Measurements from ENCODE around the gene FAM3C. TPM values are rescaled to one million over a fixed set of nuclear protein-coding genes. Genes with fewer than 3 reads are reported as not detected.

Gene FAM3C
- total and polyA plus RNA-seq, 10 of the 15 experiments (the other 5 are each of a cell fraction or from before 2014, with no cell fraction given), result 11.0 to 110 (median 27.8) TPM

DNA sequence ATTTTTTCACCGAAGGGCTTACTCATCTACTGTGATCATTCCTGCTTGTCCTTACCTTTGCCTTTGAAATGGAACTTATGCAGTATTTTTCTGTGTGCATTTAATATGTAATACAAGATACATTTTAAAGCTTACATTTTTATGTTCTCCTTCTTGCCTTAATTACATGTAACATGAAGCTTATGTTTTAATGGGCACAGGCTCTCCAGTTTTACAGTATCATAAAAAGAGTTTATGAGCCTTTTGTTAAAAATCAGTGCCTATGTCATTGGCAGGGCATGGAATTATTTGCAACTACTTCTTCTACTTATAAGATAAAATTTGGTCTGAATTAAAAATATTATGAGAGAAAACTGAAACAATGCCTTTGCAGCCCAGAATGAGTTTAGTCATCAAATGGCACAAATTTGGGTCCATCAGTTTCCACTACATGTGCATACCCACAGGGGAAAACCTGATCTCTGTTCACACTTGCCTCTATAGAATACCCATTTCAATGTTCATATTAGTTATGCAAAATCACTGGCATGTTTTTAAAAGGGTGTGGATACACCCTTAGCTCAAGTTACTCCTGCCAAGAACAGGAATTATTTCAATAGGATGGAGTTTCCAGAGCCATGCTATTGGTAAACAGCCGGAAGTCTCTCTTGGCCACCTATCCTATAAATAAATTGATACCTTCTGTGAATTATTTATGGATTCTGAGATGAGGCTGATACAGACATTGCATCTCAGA is 95.3 kb downstream of the FAM3C start:
- Histone ChIP-seq H3K9me3 (replicated peaks; ENCODE audit: control insufficient read depth, insufficient read depth, low read length) (no peaks in the 10 kb centered on the region), H3K36me3 (ENCODE audit: control insufficient read depth in 2 of 2, insufficient read depth in 2 of 2, low read length in 1 of 2) (no peaks in the 10 kb centered on the region), H2AFZ (ENCODE audit: control insufficient read depth, low read depth, low read length) (no peak overlapping the region), H3K4me1 (ENCODE audit: control insufficient read depth, insufficient read depth, low read length) (peaks cover 16% of the 10 kb centered on the region), H3K9ac (ENCODE audit: control insufficient read depth, insufficient read depth, low read length) (no peak overlapping the region), H3K79me2 (ENCODE audit: control insufficient read depth, insufficient read depth, low read length) (no peaks in the 10 kb centered on the region), H3K4me3 (no peak overlapping the region), H3K4me2 (ENCODE audit: control insufficient read depth, insufficient read depth) (no peak overlapping the region), H4K20me1 (ENCODE audit: control insufficient read depth, insufficient read depth) (no peaks in the 10 kb centered on the region), H3K27ac (ENCODE audit: control insufficient read depth, insufficient read depth) (no peak overlapping the region), H3K27me3 (replicated peaks in 1 of 2; ENCODE audit: control insufficient read depth in 2 of 2, insufficient read depth in 2 of 2, low read length in 1 of 2) (no peaks in the 10 kb centered on the region)
- CTCF ChIA-PET, result interaction anchor here (1.4 kb wide), 1 partner anchor 22 kb away, joined by 4 read pairs; no protein-coding TSS in a partner anchor
- WGBS (ENCODE audit: insufficient coverage, insufficient replicate concordance, low lambda C conversion rate, missing lambda C conversion rate), result 95% methylated on average over 2 of the region's 2 CpGs
- intact Hi-C loops (cut with micrococcal nuclease; ENCODE audit: unreplicated experiment) (loop anchor here (10.0 kb wide), 1 partner anchor 234 kb away; no protein-coding TSS in a partner anchor), in situ Hi-C loops (cut with MboI) (no loop called here)
- ATAC-seq (0 out of 3 replicates have a peak, but pooled peaks have one; percentile 8), FAIRE-seq (no peak), DNase-seq (ENCODE audit: low read depth, low spot score) (no peak)
- TF ChIP-seq SP1 (IDR thresholded peaks at IDR 0.05; ENCODE audit: low read depth, low read length) (no peak), CHD2 (IDR thresholded peaks at IDR 0.05; ENCODE audit: borderline replicate concordance, low read depth, low read length) (no peak), NR2C2 (IDR thresholded peaks at IDR 0.05; ENCODE audit: borderline replicate concordance, control insufficient read depth, insufficient read length, low read depth) (no peak), KAT2A (conservative IDR thresholded peaks at IDR 0.05; ENCODE audit: control insufficient read depth, low read depth, low read length) (no peak), TAF1 (IDR thresholded peaks at IDR 0.05; ENCODE audit: borderline replicate concordance, low read depth, low read length) (no peak), POLR2A (IDR thresholded peaks at IDR 0.05; ENCODE audit: low read depth, low read length) (no peak), ZZZ3 (IDR thresholded peaks at IDR 0.05; ENCODE audit: control insufficient read depth, insufficient read length, low read depth) (no peak), YY1 (IDR thresholded peaks at IDR 0.05; ENCODE audit: low read depth, low read length) (no peak), FOS (IDR thresholded peaks at IDR 0.05; ENCODE audit: borderline replicate concordance, extremely low read depth, insufficient read length) (no peak)
- TF ChIP-seq, protein P1, sequence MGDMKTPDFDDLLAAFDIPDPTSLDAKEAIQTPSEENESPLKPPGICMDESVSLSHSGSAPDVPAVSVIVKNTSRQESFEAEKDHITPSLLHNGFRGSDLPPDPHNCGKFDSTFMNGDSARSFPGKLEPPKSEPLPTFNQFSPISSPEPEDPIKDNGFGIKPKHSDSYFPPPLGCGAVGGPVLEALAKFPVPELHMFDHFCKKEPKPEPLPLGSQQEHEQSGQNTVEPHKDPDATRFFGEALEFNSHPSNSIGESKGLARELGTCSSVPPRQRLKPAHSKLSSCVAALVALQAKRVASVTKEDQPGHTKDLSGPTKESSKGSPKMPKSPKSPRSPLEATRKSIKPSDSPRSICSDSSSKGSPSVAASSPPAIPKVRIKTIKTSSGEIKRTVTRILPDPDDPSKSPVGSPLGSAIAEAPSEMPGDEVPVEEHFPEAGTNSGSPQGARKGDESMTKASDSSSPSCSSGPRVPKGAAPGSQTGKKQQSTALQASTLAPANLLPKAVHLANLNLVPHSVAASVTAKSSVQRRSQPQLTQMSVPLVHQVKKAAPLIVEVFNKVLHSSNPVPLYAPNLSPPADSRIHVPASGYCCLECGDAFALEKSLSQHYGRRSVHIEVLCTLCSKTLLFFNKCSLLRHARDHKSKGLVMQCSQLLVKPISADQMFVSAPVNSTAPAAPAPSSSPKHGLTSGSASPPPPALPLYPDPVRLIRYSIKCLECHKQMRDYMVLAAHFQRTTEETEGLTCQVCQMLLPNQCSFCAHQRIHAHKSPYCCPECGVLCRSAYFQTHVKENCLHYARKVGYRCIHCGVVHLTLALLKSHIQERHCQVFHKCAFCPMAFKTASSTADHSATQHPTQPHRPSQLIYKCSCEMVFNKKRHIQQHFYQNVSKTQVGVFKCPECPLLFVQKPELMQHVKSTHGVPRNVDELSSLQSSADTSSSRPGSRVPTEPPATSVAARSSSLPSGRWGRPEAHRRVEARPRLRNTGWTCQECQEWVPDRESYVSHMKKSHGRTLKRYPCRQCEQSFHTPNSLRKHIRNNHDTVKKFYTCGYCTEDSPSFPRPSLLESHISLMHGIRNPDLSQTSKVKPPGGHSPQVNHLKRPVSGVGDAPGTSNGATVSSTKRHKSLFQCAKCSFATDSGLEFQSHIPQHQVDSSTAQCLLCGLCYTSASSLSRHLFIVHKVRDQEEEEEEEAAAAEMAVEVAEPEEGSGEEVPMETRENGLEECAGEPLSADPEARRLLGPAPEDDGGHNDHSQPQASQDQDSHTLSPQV (IDR thresholded peaks at IDR 0.05), result no peak
- POLR2A ChIA-PET, result interaction anchor here (1.3 kb wide), 1 partner anchor 22 kb away, joined by 4 read pairs; no protein-coding TSS in a partner anchor
- no TSS peak for BruUV-seq (replicated peaks)
- SMC1A ChIA-PET (ENCODE audit: uncharacterized antibody, unreplicated experiment), result interaction anchor here (0.6 to 1.5 kb wide), 9 partner anchors 10 to 165 kb away, joined by 3 to 8 read pairs (median 3); no protein-coding TSS in a partner anchor
- RAD21 ChIA-PET (ENCODE audit: unreplicated experiment), result interaction anchor here (1.2 to 2.7 kb wide), 3 partner anchors 12 to 66 kb away, joined by 3 to 9 read pairs (median 8); no protein-coding TSS in a partner anchor

Other genes with a start within 250 kb of the FAM3C start
- 0.11 TPM in 1 of 2 replicates, not detected in the other for gene WNT16, start 67.3 kb downstream of the FAM3C start, total RNA-seq (2014; rRNA removed)
- not detected in 2 replicates for gene WNT16, start 67.3 kb downstream of the FAM3C start, total RNA-seq (2014; rRNA removed; fragmentation: Illumina TruSeq; extraction: Trizol)
- gene WNT16, start 67.3 kb downstream of the FAM3C start, total RNA-seq (2021), result 0.16 TPM in 1 of 2 replicates, not detected in the other
- gene WNT16, start 67.3 kb downstream of the FAM3C start, polyA plus RNA-seq (2011; rRNA removed), result 0.05 TPM in 1 of 2 replicates, not detected in the other
- 0.10 TPM in 1 of 2 replicates, not detected in the other for gene WNT16, start 67.3 kb downstream of the FAM3C start, polyA plus RNA-seq (2014; fragmentation: Illumina TruSeq; extraction: Trizol)
- gene WNT16, start 67.3 kb downstream of the FAM3C start, polyA plus RNA-seq (2014; fragmentation: Nextera tagmentation; extraction: Ambion mirVana), result under 1 TPM in 1 of 2 experiments, not detected in 1; 0.05 TPM
- gene WNT16, start 67.3 kb downstream of the FAM3C start, polyA plus RNA-seq (2014; rRNA removed), result 0.06 TPM in 1 of 2 replicates, not detected in the other
- gene WNT16, start 67.3 kb downstream of the FAM3C start, polyA plus RNA-seq (2016; fragmentation: Nextera tagmentation; extraction: Ambion mirVana), result under 1 TPM in 1 of 2 experiments, not detected in 1; 0.07 TPM

All from GM12878 (cell line).